HEK293 (cell line): Measurements from ENCODE around the gene CAPN10.

ENCODE experiments used
- CTCF ChIA-PET: fragments of 350-600 bp; formaldehyde crosslinking; extraction: SDS; loops from one replicate; lab custom pipeline; 2021; ENCODE audit warnings: antibody characterized with exemption; lab: Yijun Ruan, JAX
- POLR2A ChIA-PET: fragments of 300-600 bp; formaldehyde crosslinking; extraction: SDS; loops from one replicate; lab custom pipeline; 2020; ENCODE audit warnings: antibody characterized with exemption, inconsistent platforms; lab: Yijun Ruan, JAX
- H3K27ac ChIP-seq: fragments of 200-500 bp; sonication (Bioruptor generic); 2 replicates; pipeline ENCODE4 v1.5.1; 2014; ENCODE audit warnings: low read depth, low read length, control low read depth, inconsistent platforms; ENCODE audit errors: extremely low read depth
- H3K36me3 ChIP-seq, 2 experiments: fragments of 200-500 bp in 1 of 2; sonication (Bioruptor generic) in 1 of 2; 1 replicate in 1 of 2; 2 replicates in 1 of 2; pipeline ENCODE4 v1.5.1; 2014 to 2017; ENCODE audit warnings: inconsistent platforms in 2 of 2, low read length in 2 of 2; ENCODE audit not compliant: control insufficient read depth in 2 of 2, insufficient read depth in 1 of 2
- H3K4me1 ChIP-seq: fragments of 200-500 bp; sonication (Bioruptor generic); 2 replicates; pipeline ENCODE4 v1.5.1; 2014; ENCODE audit warnings: mild to moderate bottlenecking, low read length, inconsistent platforms; ENCODE audit not compliant: control insufficient read depth, insufficient read depth
- H3K4me3 ChIP-seq: 2 replicates; pipeline ENCODE4 v1.5.1; 2011; ENCODE audit warnings: low read depth, mild to moderate bottlenecking, control low read depth, low read length, moderate library complexity
- H3K9me3 ChIP-seq: fragments of 200-500 bp; sonication (Bioruptor generic); 2 replicates; pipeline ENCODE4 v1.5.1; 2014; ENCODE audit warnings: low read depth, low read length, inconsistent platforms; ENCODE audit not compliant: control insufficient read depth, insufficient read depth
- ATF2 ChIP-seq: fragments of 450-650 bp; formaldehyde crosslinking; IDR thresholded peaks from 2 replicates; pipeline ENCODE4 v1.5.1; 2016; ENCODE audit warnings: missing biosample characterization, missing genetic modification characterization, low read depth
- PRDM4 ChIP-seq: fragments of 450-650 bp; formaldehyde crosslinking; IDR thresholded peaks from 2 replicates; pipeline ENCODE4 v1.5.1; 2017; ENCODE audit warnings: missing biosample characterization, missing genetic modification characterization
- SCRT2 ChIP-seq: fragments of 450-650 bp; formaldehyde crosslinking; IDR thresholded peaks from 2 replicates; pipeline ENCODE4 v1.5.1; 2016; ENCODE audit warnings: missing biosample characterization, missing genetic modification characterization
- WT1 ChIP-seq: fragments of 450-650 bp; formaldehyde crosslinking; IDR thresholded peaks from 2 replicates; pipeline ENCODE4 v1.5.1; 2016; ENCODE audit warnings: missing biosample characterization, missing genetic modification characterization
- YY2 ChIP-seq: fragments of 450-650 bp; formaldehyde crosslinking; IDR thresholded peaks from 2 replicates; pipeline ENCODE4 v1.5.1; 2016; ENCODE audit warnings: missing biosample characterization, missing genetic modification characterization
- ZNF18 ChIP-seq: fragments of 450-650 bp; formaldehyde crosslinking; IDR thresholded peaks from 2 replicates; pipeline ENCODE4 v1.5.1; 2016; ENCODE audit warnings: missing biosample characterization, missing genetic modification characterization
- ZNF324 ChIP-seq: fragments of 450-650 bp; formaldehyde crosslinking; IDR thresholded peaks from 2 replicates; pipeline ENCODE4 v1.5.1; 2016; ENCODE audit warnings: missing biosample characterization, missing genetic modification characterization
- ZNF394 ChIP-seq: fragments of 450-650 bp; formaldehyde crosslinking; IDR thresholded peaks from 2 replicates; pipeline ENCODE4 v1.5.1; 2016; ENCODE audit warnings: missing biosample characterization, missing genetic modification characterization, mild to moderate bottlenecking, moderate library complexity, borderline replicate concordance
- ZNF404 ChIP-seq: fragments of 450-650 bp; formaldehyde crosslinking; IDR thresholded peaks from 2 replicates; pipeline ENCODE4 v1.5.1; 2017; ENCODE audit warnings: missing biosample characterization, missing genetic modification characterization
- ZNF501 ChIP-seq: fragments of 450-650 bp; formaldehyde crosslinking; IDR thresholded peaks from 2 replicates; pipeline ENCODE4 v1.5.1; 2016; ENCODE audit warnings: missing biosample characterization, missing genetic modification characterization
- ZNF660 ChIP-seq: fragments of 450-650 bp; IDR thresholded peaks from 2 replicates; pipeline ENCODE4 v1.5.1; 2018; ENCODE audit warnings: missing biosample characterization, mild to moderate bottlenecking, missing genetic modification characterization
- ZNF843 ChIP-seq: fragments of 450-650 bp; formaldehyde crosslinking; IDR thresholded peaks from 2 replicates; pipeline ENCODE4 v1.5.1; 2016; ENCODE audit warnings: missing biosample characterization, missing genetic modification characterization
- ZSCAN18 ChIP-seq: fragments of 450-650 bp; formaldehyde crosslinking; IDR thresholded peaks from 2 replicates; pipeline ENCODE4 v1.5.1; 2016; ENCODE audit warnings: missing biosample characterization, missing genetic modification characterization

Gene CAPN10

GRCh38 chr2:240585101-240585500 is 1.4 kb upstream of the CAPN10 start:
- peak overlapping the region; percentile 97 for H3K4me3 ChIP-seq
- no peak overlapping the region; the same call in 1 of the 2 replicates for H3K27ac ChIP-seq
- ChIA-PET CTCF (interaction anchor here (5.5 kb wide), 1 partner anchor 19 kb away, joined by 34 read pairs; no protein-coding TSS in a partner anchor), POLR2A (interaction anchor here (3.3 kb wide), 2 partner anchors 19 to 24 kb away, joined by 46 to 53 read pairs; partner anchors contain the start of gene DUSP28)
- H3K9me3 ChIP-seq, result no peaks in the 10 kb centered on the region
- TF ChIP-seq SCRT2 (tag by site-specific recombination), result peak; percentile 14; the same call in 1 of the 2 replicates
- no peak for TF ChIP-seq ZNF18 (tag by site-specific recombination)
- no peak for TF ChIP-seq ZNF501
- TF ChIP-seq ZNF660 (tag by site-specific recombination), result no peak
- no peak for TF ChIP-seq ZSCAN18 (tag by site-specific recombination)
- TF ChIP-seq ATF2 (tag by site-specific recombination), result no peak
- TF ChIP-seq ZNF843, result no peak
- peaks cover 16% of the 10 kb centered on the region for H3K4me1 ChIP-seq
- peaks cover 0 to 23% of the 10 kb centered on the region in 2 experiments; a peak in 1 of 3 replicates for H3K36me3 ChIP-seq

GRCh38 chr2:240585681-240586197 is 795 bp upstream of the CAPN10 start:
- ChIA-PET POLR2A (interaction anchor here (0.7 to 3.3 kb wide), 13 partner anchors 8 to 1052 kb away, joined by 3 to 53 read pairs (median 6); partner anchors contain the start of genes ATG4B and DUSP28), CTCF (interaction anchor here (0.7 to 5.5 kb wide), 3 partner anchors 19 to 907 kb away, joined by 3 to 34 read pairs (median 3); no protein-coding TSS in a partner anchor)
- H3K9me3 ChIP-seq, result no peaks in the 10 kb centered on the region
- peak overlapping the region; percentile 97 for H3K4me3 ChIP-seq
- TF ChIP-seq YY2 (tag by site-specific recombination), result no peak
- TF ChIP-seq ZNF324 (tag by site-specific recombination), result no peak
- TF ChIP-seq WT1 (tag by site-specific recombination), result no peak
- TF ChIP-seq ZNF404 (tag by site-specific recombination), result no peak
- TF ChIP-seq PRDM4 (tag by site-specific recombination), result 0 out of 2 replicates have a peak, but pooled peaks have one; percentile 5
- no peak for TF ChIP-seq ZNF394 (tag by site-specific recombination)
- H3K4me1 ChIP-seq, result peaks cover 13% of the 10 kb centered on the region
- H3K36me3 ChIP-seq, result peaks cover 0 to 30% of the 10 kb centered on the region in 2 experiments; a peak in 1 of 3 replicates
- H3K27ac ChIP-seq, result peak overlapping the region; percentile 78
